Esophagus squamous epithelium (tissue), 4 donors: ENCODE measurements around the gene CHST11.

Source experiments
- CTCF ChIP-seq, 6 experiments: fragments of 450-650 bp in 4 of 6; fragments of 200-600 bp in 2 of 6; sonication (generic) in 2 of 6; IDR thresholded peaks; one replicate each; pipeline ENCODE4 v1.5.1; 2016 to 2019; ENCODE audit warnings: antibody characterized with exemption in 6 of 6, mild to moderate bottlenecking in 4 of 6, moderate library complexity in 4 of 6
- POLR2A ChIP-seq, 4 donors: fragments of 450-650 bp; IDR thresholded peaks; one replicate each; pipeline ENCODE4 v1.6.1; 2017; ENCODE audit warnings: antibody characterized with exemption in 4 of 4, mild to moderate bottlenecking in 4 of 4, moderate library complexity in 3 of 4

GRCh38 chr12:104704224-104704779 lies 247.6 kb downstream of the CHST11 start:
- no peak for TF ChIP-seq CTCF (IDR thresholded peaks at IDR 0.05)
- TF ChIP-seq POLR2A (IDR thresholded peaks at IDR 0.05), result no peak
